ENCODE results near the gene ANKRD37.

ANKRD37 gene

GRCh38 chr4:185435466-185435865, 38.8 kb downstream of the ANKRD37 start:
- Histone ChIP-seq H3K4me2 (ENCODE audit: low read depth, low read length, poor library complexity, severe bottlenecking) (no peak overlapping the region), H3K9me2 (replicated peaks; ENCODE audit: insufficient read depth, low read length) (no peaks in the 10 kb centered on the region), H3K4me3 (ENCODE audit: insufficient read depth, low read length, poor library complexity, severe bottlenecking) (no peak overlapping the region), H2AFZ (ENCODE audit: low read depth, low read length, severe bottlenecking) (no peak overlapping the region), H3K9ac (ENCODE audit: low read length) (no peak overlapping the region), H3K79me2 (ENCODE audit: insufficient read depth, low read length) (no peaks in the 10 kb centered on the region), H3K27ac (ENCODE audit: low read depth, low read length) (no peak overlapping the region), H3K9me3 (ENCODE audit: insufficient read depth, low read length) (no peaks in the 10 kb centered on the region), H3K27me3 (ENCODE audit: low read length) (no peaks in the 10 kb centered on the region), H3F3A (ENCODE audit: insufficient read depth) (no peaks in the 10 kb centered on the region; the same call in 1 of the 2 replicates), H3K36me3 (ENCODE audit: low read length) (no peaks in the 10 kb centered on the region), H4K20me1 (ENCODE audit: low read depth, low read length) (no peaks in the 10 kb centered on the region)
- no peak for TF ChIP-seq EZH2phosphoT487 (conservative IDR thresholded peaks at IDR 0.05; ENCODE audit: low read length)
- no peak for TF ChIP-seq CTCF (IDR thresholded peaks at IDR 0.05; ENCODE audit: insufficient read depth, low read length, poor library complexity, severe bottlenecking)

GRCh38 chr4:185437809-185438208, 41.2 kb downstream of the ANKRD37 start:
- H3F3A ChIP-seq (ENCODE audit: insufficient read depth): peaks cover 15% of the 10 kb centered on the region; the same call in 1 of the 2 replicates
- H3K27me3 ChIP-seq (ENCODE audit: low read length): no peaks in the 10 kb centered on the region
- no peak overlapping the region for H3K9ac ChIP-seq (ENCODE audit: low read length)
- no peaks in the 10 kb centered on the region for H4K20me1 ChIP-seq (ENCODE audit: low read depth, low read length)
- no peaks in the 10 kb centered on the region for H3K9me3 ChIP-seq (ENCODE audit: insufficient read depth, low read length)
- H3K9me2 ChIP-seq (replicated peaks; ENCODE audit: insufficient read depth, low read length): no peaks in the 10 kb centered on the region
- no peak overlapping the region for H2AFZ ChIP-seq (ENCODE audit: low read depth, low read length, severe bottlenecking)
- H3K4me2 ChIP-seq (ENCODE audit: low read depth, low read length, poor library complexity, severe bottlenecking): no peak overlapping the region
- H3K27ac ChIP-seq (ENCODE audit: low read depth, low read length): no peak overlapping the region
- H3K79me2 ChIP-seq (ENCODE audit: insufficient read depth, low read length): no peaks in the 10 kb centered on the region
- H3K36me3 ChIP-seq (ENCODE audit: low read length): no peaks in the 10 kb centered on the region
- no peak overlapping the region for H3K4me3 ChIP-seq (ENCODE audit: insufficient read depth, low read length, poor library complexity, severe bottlenecking)
- TF ChIP-seq EZH2phosphoT487 (conservative IDR thresholded peaks at IDR 0.05; ENCODE audit: low read length) (no peak), CTCF (IDR thresholded peaks at IDR 0.05; ENCODE audit: insufficient read depth, low read length, poor library complexity, severe bottlenecking) (no peak)

- Histone ChIP-seq H3K9me2 (replicated peaks; ENCODE audit: insufficient read depth, low read length) (no peaks in the 10 kb centered on the region), H3K79me2 (ENCODE audit: insufficient read depth, low read length) (no peaks in the 10 kb centered on the region), H3F3A (ENCODE audit: insufficient read depth) (peaks cover 29% of the 10 kb centered on the region; the same call in 1 of the 2 replicates), H3K36me3 (ENCODE audit: low read length) (peaks cover 5% of the 10 kb centered on the region; the same call in 1 of the 2 replicates), H3K9me3 (ENCODE audit: insufficient read depth, low read length) (no peaks in the 10 kb centered on the region), H3K9ac (ENCODE audit: low read length) (no peak overlapping the region), H3K27me3 (ENCODE audit: low read length) (no peaks in the 10 kb centered on the region), H3K4me3 (ENCODE audit: insufficient read depth, low read length, poor library complexity, severe bottlenecking) (no peak overlapping the region), H3K27ac (ENCODE audit: low read depth, low read length) (no peak overlapping the region), H4K20me1 (ENCODE audit: low read depth, low read length) (no peaks in the 10 kb centered on the region), H2AFZ (ENCODE audit: low read depth, low read length, severe bottlenecking) (no peak overlapping the region), H3K4me2 (ENCODE audit: low read depth, low read length, poor library complexity, severe bottlenecking) (no peak overlapping the region)
- TF ChIP-seq CTCF (IDR thresholded peaks at IDR 0.05; ENCODE audit: insufficient read depth, low read length, poor library complexity, severe bottlenecking) (no peak), EZH2phosphoT487 (conservative IDR thresholded peaks at IDR 0.05; ENCODE audit: low read length) (no peak)
These were observed 44.8 kb downstream of the ANKRD37 start for GRCh38 chr4:185441479-185441878.
